Stimulated activated CD8-positive, alpha-beta memory T cell treated with anti-CD3 and anti-CD28 coated beads, Interleukin-7, amount 100 ng/mL, for 48 hours (primary cell): Measurements from ENCODE around the gene PIKFYVE.
"Not testable (repeated sequence)": the region's sequence is repeated elsewhere in the genome, so short reads cannot be mapped to it uniquely, and the experiment has no call there.

ENCODE experiments used
- DNase-seq, 2 donors: peaks; one replicate each; pipeline ENCODE4 v3.0.0-alpha.2; 2020; ENCODE audit warnings: low read depth in 1 of 2; ENCODE audit errors: extremely low read depth in 1 of 2

Gene PIKFYVE

GRCh38 chr2:208358758-208359631, 92.9 kb downstream of the PIKFYVE start:
- DNase-seq: no peak

- no peak for DNase-seq
Measured at GRCh38 chr2:208359632-208359986, 93.6 kb downstream of the PIKFYVE start.

GRCh38 chr2:208360259-208361076, 94.4 kb downstream of the PIKFYVE start:
- no peak for DNase-seq

- no peak for DNase-seq
Measured at GRCh38 chr2:208361077-208361441, 95.0 kb downstream of the PIKFYVE start.

GRCh38 chr2:208363485-208363884, 97.4 kb downstream of the PIKFYVE start:
- DNase-seq: no peak

- DNase-seq: no peak
Measured at GRCh38 chr2:208366215-208367127, 100.4 kb downstream of the PIKFYVE start.

GRCh38 chr2:208369091-208369490, 103.0 kb downstream of the PIKFYVE start:
- no peak for DNase-seq

GRCh38 chr2:208370881-208371633, 105.0 kb downstream of the PIKFYVE start:
- DNase-seq: no peak

- DNase-seq: no peak
Measured at GRCh38 chr2:208371634-208371935, 105.5 kb downstream of the PIKFYVE start.

GRCh38 chr2:208373460-208374089, 107.5 kb downstream of the PIKFYVE start:
- no peak for DNase-seq

GRCh38 chr2:208375491-208376068, 109.5 kb downstream of the PIKFYVE start:
- no peak for DNase-seq

GRCh38 chr2:208377344-208377860, 111.3 kb downstream of the PIKFYVE start:
- not testable (repeated sequence) for DNase-seq

GRCh38 chr2:208379192-208379591, 113.1 kb downstream of the PIKFYVE start:
- no peak for DNase-seq

GRCh38 chr2:208384637-208385036, 118.6 kb downstream of the PIKFYVE start:
- no peak for DNase-seq

- DNase-seq: no peak
Measured at GRCh38 chr2:208386541-208386940, 120.5 kb downstream of the PIKFYVE start.

GRCh38 chr2:208389940-208390339, 123.9 kb downstream of the PIKFYVE start:
- no peak for DNase-seq

GRCh38 chr2:208392300-208392699, 126.2 kb downstream of the PIKFYVE start:
- no peak for DNase-seq

GRCh38 chr2:208396796-208397195, 130.7 kb downstream of the PIKFYVE start:
- DNase-seq: not testable (repeated sequence)

GRCh38 chr2:208399201-208399600, 133.1 kb downstream of the PIKFYVE start:
- DNase-seq: no peak
